Type B pancreatic cell (in vitro differentiated cells): ENCODE results near the gene LPIN2. TPM values are rescaled to one million over a fixed set of nuclear protein-coding genes. Genes with fewer than 3 reads are reported as not detected.
A peak's percentile ranks its signal among the peaks of the same experiment; 100 is the strongest.
"Not testable (repeated sequence)": the region's sequence is repeated elsewhere in the genome, so short reads cannot be mapped to it uniquely, and the experiment has no call there.

Experiments
- DNase-seq: peaks from one replicate; pipeline ENCODE4 v3.0.0; 2021; ENCODE audit warnings: mixed read lengths; ENCODE audit not compliant: unreplicated experiment; ENCODE audit errors: extremely low spot score
- H3K27ac Mint-ChIP-seq: 2 replicates; pipeline ENCODE4 v1.8.0; 2021; ENCODE audit warnings: mild to moderate bottlenecking, mixed read lengths
- H3K27me3 Mint-ChIP-seq: 2 replicates; pipeline ENCODE4 v1.8.0; 2021; ENCODE audit warnings: mixed read lengths
- H3K36me3 Mint-ChIP-seq: 2 replicates; pipeline ENCODE4 v1.8.0; 2021; ENCODE audit warnings: mixed read lengths
- H3K4me1 Mint-ChIP-seq: one replicate; pipeline ENCODE4 v1.8.0; 2021; ENCODE audit warnings: mixed read lengths; ENCODE audit not compliant: unreplicated experiment
- H3K4me3 Mint-ChIP-seq: 2 replicates; pipeline ENCODE4 v1.8.0; 2021; ENCODE audit warnings: mild to moderate bottlenecking, mixed read lengths
- H3K9me3 Mint-ChIP-seq: 2 replicates; pipeline ENCODE4 v1.8.0; 2021; ENCODE audit warnings: mixed read lengths
- CTCF ChIP-seq: fragments of 200-600 bp; sonication (generic); conservative IDR thresholded peaks from 2 replicates; pipeline ENCODE4 v1.5.0; 2021; ENCODE audit warnings: antibody characterized with exemption, mild to moderate bottlenecking
- total RNA-seq: library from RNA; stranded (reverse); gene quantifications from 2 replicates; pipeline ENCODE4 v1.2.1, GENCODE V29; 2021; ENCODE audit warnings: low replicate concordance

LPIN2 gene
- total RNA-seq, 1 donor from 2014 or later: 26.8 TPM

- no peak for DNase-seq
- H3K9me3 Mint-ChIP-seq: peaks cover 19% of the 10 kb centered on the region
- no peak overlapping the region for H3K4me3 Mint-ChIP-seq
- H3K27me3 Mint-ChIP-seq: no peaks in the 10 kb centered on the region
- no peak overlapping the region for H3K27ac Mint-ChIP-seq
- no peaks in the 10 kb centered on the region for H3K36me3 Mint-ChIP-seq
- peaks cover 23% of the 10 kb centered on the region for H3K4me1 Mint-ChIP-seq
- TF ChIP-seq CTCF: no peak
Measured at GRCh38 chr18:3054780-3055179, 41.8 kb upstream of the LPIN2 start.

GRCh38 chr18:3054214-3054613 is 41.3 kb upstream of the LPIN2 start:
- H3K27me3 Mint-ChIP-seq: no peaks in the 10 kb centered on the region
- no peak overlapping the region for H3K4me3 Mint-ChIP-seq

GRCh38 chr18:3053081-3053480 is 40.1 kb upstream of the LPIN2 start:
- Mint-ChIP-seq H3K4me1 (peaks cover 26% of the 10 kb centered on the region), H3K9me3 (peaks cover 19% of the 10 kb centered on the region), H3K27ac (no peak overlapping the region), H3K36me3 (no peaks in the 10 kb centered on the region), H3K27me3 (peaks cover 1% of the 10 kb centered on the region), H3K4me3 (no peak overlapping the region)
- no peak for DNase-seq
- TF ChIP-seq CTCF: no peak

More at GRCh38 chr18:3054214-3054613, 41.3 kb upstream of the LPIN2 start:
- H3K4me1 Mint-ChIP-seq: peaks cover 23% of the 10 kb centered on the region
- H3K36me3 Mint-ChIP-seq: no peaks in the 10 kb centered on the region
- H3K27ac Mint-ChIP-seq: no peak overlapping the region
- TF ChIP-seq CTCF: no peak
- H3K9me3 Mint-ChIP-seq: peaks cover 19% of the 10 kb centered on the region
- no peak for DNase-seq

- peaks cover 19% of the 10 kb centered on the region for H3K9me3 Mint-ChIP-seq
- peak overlapping the region; percentile 30 for H3K27ac Mint-ChIP-seq
- peaks cover 26% of the 10 kb centered on the region for H3K4me1 Mint-ChIP-seq
- no peak for TF ChIP-seq CTCF
- no peak overlapping the region for H3K4me3 Mint-ChIP-seq
- H3K36me3 Mint-ChIP-seq: no peaks in the 10 kb centered on the region
- DNase-seq: no peak
- H3K27me3 Mint-ChIP-seq: peaks cover 2% of the 10 kb centered on the region
Measured at GRCh38 chr18:3052411-3052758, 39.4 kb upstream of the LPIN2 start.

GRCh38 chr18:3051718-3052410 is 38.9 kb upstream of the LPIN2 start:
- no peak for TF ChIP-seq CTCF
- Mint-ChIP-seq H3K9me3 (peaks cover 19% of the 10 kb centered on the region), H3K27me3 (peaks cover 2% of the 10 kb centered on the region), H3K27ac (peak overlapping the region; percentile 30), H3K36me3 (no peaks in the 10 kb centered on the region), H3K4me1 (peaks cover 22% of the 10 kb centered on the region), H3K4me3 (no peak overlapping the region)
- no peak for DNase-seq

- not testable (repeated sequence) for H3K27ac Mint-ChIP-seq, H3K36me3 Mint-ChIP-seq, H3K4me3 Mint-ChIP-seq, H3K27me3 Mint-ChIP-seq, DNase-seq
- Mint-ChIP-seq H3K4me1 (peaks cover 32% of the 10 kb centered on the region), H3K9me3 (peaks cover 19% of the 10 kb centered on the region)
Measured at GRCh38 chr18:3049897-3050454, 37.0 kb upstream of the LPIN2 start.
